Activated naive CD4-positive, alpha-beta T cell (primary cell): Measurements from ENCODE around the gene TRRAP.

Source experiments
- DNase-seq, 4 experiments: peaks; one replicate each; lab custom pipeline; 2025; lab: John Stamatoyannopoulos, UW

TRRAP gene

GRCh38 chr7:98949336-98950044 lies 71.2 kb downstream of the TRRAP start:
- DNase-seq = no peak

GRCh38 chr7:98955992-98956391 lies 77.7 kb downstream of the TRRAP start:
- no peak for DNase-seq

GRCh38 chr7:98956469-98956868 lies 78.1 kb downstream of the TRRAP start:
- DNase-seq = no peak

DNA sequence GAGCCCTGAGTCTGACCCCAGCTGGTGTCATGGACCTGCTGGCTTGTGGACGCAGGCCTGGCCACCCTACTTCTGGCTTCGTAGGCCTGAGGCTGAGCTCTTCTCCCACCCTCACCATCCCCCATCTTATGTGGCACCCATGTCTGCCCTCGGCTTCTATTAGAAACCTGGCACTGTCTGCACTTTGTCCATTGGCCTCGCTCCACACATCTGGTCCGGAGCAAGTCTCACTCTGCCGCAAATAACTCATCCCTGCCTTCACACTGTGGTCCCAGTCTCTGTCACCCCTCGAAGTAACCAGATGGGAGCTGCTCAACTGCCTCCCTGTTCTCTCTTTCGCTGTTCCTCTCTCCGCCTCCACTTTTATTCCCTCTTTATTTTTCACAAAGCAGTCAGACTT lies 78.6 kb downstream of the TRRAP start:
- DNase-seq = no peak

- DNase-seq = no peak
These were observed 79.4 kb downstream of the TRRAP start for GRCh38 chr7:98957766-98958165.

DNA sequence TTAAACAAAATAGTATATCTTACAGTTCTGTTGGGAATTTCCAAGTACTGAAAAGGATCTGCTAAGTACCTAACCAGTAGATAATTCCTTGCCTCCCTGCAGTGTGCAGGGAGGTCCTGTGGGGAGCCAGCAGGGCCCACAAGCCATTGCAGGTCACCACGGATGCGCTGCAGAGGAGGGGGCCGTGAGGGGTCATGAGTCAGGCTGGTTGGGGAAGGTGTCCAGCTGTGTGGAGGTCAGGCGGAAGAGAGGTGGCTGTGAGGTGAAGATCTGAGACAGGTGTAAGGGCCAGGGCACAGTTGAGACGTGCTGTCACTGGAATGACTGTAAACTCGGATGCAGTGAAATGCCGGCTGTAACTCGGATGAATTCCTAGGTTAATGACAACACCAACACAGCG lies 80.6 kb downstream of the TRRAP start:
- DNase-seq = no peak

DNA sequence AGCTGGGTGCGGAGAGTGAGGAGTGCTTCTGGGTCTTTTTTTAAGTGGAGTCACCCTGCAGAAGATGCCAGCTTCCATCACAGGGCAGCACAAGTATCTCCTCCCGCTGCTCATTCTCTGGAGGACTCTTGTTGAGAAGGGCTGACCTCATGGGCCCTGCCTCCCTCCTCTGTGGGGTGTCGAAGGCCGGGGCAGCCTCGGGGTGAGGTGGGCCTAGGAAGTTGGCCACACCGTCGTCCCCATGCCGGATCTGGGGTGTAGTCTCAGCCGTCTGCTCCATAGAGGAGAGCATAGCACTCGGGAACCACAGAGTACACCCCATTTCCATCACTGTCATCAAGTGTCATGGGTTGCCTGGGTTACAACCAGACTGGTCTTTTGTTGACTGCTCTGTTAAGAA lies 85.0 kb downstream of the TRRAP start:
- no peak for DNase-seq

- DNase-seq = no peak
These were observed 86.3 kb downstream of the TRRAP start for GRCh38 chr7:98964596-98964995.

DNA sequence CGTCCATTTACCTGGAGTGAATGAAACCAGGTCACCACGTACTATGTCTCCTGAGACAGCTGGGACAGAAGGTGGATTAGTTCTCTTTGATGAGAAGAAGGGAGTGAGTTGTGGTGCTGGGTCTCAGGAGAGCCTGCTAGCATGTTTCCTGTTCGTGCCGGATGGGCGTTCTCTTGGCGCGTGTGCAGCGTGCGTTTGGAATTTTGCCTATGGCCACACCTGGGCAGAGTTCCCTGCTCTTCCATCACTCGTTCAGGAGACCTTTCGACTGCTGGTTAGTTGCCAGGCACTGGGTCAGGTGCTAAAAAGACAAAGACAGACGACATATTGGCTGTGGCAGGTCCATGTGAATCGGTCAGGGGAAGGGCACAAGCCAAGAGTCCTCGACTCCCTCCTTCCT lies 90.3 kb downstream of the TRRAP start:
- no peak for DNase-seq

GRCh38 chr7:98969386-98969785 lies 91.1 kb downstream of the TRRAP start:
- DNase-seq = no peak

GRCh38 chr7:98970016-98970615 lies 91.8 kb downstream of the TRRAP start:
- no peak for DNase-seq

DNA sequence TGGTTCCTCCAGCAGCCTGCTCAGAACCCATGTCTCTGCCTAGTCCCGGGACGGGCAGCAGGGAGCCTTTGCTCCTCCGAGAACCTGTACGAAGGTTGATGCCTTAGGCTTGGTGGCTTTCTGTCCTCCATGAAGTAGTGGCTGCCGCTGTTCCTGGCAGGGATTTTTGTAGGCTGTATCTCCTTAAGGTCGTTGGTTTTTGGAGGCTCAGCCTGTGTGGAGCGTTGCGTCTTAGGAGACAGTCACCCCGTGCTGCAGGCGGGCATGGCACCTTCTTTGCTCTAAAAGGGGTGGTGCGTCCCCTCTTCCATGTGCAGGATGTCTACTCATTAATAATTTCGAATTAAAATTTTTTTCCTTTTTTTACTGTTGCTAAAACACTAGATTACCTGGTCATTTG lies 92.5 kb downstream of the TRRAP start:
- no peak for DNase-seq

- no peak for DNase-seq
These were observed 95.9 kb downstream of the TRRAP start for GRCh38 chr7:98974205-98974604.

- no peak for DNase-seq
These were observed 96.8 kb downstream of the TRRAP start for GRCh38 chr7:98974906-98975816.

GRCh38 chr7:98976396-98977185 lies 98.3 kb downstream of the TRRAP start:
- no peak for DNase-seq

GRCh38 chr7:98978672-98979071 lies 100.3 kb downstream of the TRRAP start:
- no peak for DNase-seq

DNA sequence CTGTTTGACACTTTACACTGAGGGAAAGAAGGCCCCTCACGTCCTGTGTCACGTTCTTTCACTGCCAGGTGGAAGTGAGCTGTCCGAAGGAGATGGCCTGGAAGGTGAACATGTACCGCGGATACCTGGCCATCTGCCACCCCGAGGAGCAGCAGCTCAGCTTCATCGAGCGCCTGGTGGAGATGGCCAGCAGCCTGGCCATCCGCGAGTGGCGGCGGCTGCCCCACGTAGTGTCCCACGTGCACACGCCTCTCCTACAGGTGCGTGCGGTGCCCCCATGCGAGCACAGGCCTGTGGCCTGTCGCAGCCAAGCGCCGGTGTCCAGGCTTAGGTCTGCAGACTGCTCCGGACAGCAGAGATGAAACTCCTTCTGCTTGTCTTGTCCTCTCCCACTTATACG lies 103.4 kb downstream of the TRRAP start:
- no peak for DNase-seq

DNA sequence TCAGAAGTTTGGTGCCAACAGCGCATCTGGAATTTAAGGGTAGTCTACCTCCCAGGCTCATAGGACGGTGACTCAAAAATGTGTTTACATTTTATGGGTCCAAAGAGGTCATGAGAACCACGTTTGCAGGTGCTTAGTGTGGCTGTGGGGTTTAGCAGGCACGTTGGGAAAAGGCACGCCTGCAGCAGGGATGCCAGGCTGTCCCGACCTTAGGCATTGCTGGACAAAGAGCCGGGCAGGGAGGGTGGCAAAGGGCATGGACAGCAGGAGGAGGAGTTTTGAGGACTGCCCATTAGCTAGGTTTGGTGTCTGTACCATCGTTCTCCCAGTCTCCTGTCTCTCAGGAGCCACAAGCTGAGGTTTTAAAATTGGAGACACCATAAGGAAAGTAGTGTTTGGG lies 104.4 kb downstream of the TRRAP start:
- DNase-seq = no peak

GRCh38 chr7:98984126-98984525 lies 105.8 kb downstream of the TRRAP start:
- no peak for DNase-seq

DNA sequence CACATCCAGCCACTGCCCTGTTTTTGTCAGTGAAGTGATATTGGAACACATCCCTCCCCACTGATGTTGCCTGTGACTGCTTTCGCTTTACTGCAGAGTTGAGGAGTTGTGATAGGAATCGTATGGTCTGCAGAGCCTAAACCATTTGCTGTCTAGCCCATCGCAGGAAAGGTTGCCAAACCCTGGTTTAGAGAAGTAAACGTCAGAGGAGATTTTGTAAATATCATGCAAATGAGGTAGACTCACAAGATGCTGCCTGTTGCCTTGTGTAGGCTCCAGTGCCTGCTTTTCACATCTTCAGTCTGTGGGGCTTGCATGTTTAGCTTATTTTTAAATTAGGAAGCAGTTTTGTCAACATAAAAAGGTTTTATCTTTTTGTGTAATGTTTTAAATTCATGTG lies 107.1 kb downstream of the TRRAP start:
- DNase-seq = no peak

DNA sequence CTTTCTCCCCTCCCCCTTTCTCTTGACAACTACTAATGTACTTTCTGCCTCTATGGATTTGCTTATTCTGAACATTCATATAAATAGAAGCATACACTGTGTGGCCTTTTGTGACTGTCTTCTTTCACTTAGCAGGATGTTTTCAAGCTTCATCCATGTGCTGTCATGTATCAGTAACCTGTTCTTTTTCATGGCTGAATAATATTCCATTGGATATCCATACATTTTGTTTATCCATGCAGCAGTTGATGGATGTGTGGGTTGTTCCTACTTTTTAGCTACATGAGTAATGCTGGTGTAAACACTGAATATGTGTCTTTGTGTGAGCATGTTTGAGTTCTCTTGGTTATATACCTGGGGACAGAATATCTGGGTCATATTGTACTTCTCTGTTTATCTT lies 107.6 kb downstream of the TRRAP start:
- DNase-seq = no peak

- DNase-seq = no peak
These were observed 110.3 kb downstream of the TRRAP start for GRCh38 chr7:98988641-98989040.
